GM18511 (cell line): ENCODE results near the gene SH3RF3.
A peak's percentile ranks its signal among the peaks of the same experiment; 100 is the strongest.

Experiments
- ATAC-seq: cut with Tn5 transposase; IDR thresholded peaks from one replicate; pipeline ENCODE4 v1.9.1; 2021; ENCODE audit warnings: mild to moderate bottlenecking, moderate library complexity; ENCODE audit not compliant: unreplicated experiment

SH3RF3 gene

GRCh38 chr2:109231996-109232705 lies 103.1 kb downstream of the SH3RF3 start:
- ATAC-seq, result peak; percentile 55

DNA sequence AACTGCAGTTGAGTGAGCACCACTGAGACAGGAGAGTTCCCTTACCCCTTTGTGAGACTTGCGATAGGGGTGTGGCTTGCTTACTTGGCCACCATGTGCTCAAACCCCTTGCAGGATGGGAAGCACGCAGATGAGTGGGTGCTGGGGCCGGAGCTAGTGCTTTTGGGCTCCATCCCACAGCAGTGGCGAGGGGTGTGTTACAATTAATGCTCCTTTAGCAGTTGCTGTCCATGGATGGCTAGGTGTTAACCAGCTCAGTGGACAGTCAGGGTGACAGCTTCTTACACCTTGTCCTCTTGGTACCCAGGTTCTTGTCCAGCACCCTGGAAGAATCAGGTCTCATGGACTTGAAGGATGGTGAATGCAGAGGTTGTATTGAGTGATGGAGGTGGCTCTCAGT lies 103.9 kb downstream of the SH3RF3 start:
- ATAC-seq, result no peak

GRCh38 chr2:109233643-109234042 lies 104.6 kb downstream of the SH3RF3 start:
- no peak for ATAC-seq

GRCh38 chr2:109234355-109234754 lies 105.3 kb downstream of the SH3RF3 start:
- no peak for ATAC-seq

DNA sequence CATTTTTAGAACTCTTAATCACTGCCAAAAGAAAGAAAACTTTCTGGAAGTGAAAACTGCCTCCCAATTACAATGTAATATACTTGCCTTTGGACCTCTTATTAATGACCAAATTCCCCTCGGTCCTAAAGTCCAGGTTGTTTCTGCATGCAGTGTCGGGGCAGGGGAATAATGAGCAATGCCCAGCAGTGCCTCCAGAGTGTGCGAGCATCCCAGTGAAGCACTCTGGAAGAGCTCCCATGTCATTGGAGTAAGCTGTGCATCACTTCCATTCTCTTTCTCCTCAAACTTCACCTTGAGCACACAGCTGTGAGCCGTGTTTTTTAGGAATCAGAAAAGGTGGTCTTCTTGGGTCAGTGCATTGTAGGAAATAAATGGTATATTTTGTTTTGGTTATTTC lies 107.1 kb downstream of the SH3RF3 start:
- no peak for ATAC-seq

- no peak for ATAC-seq
These were observed 108.8 kb downstream of the SH3RF3 start for GRCh38 chr2:109237792-109238191.

- ATAC-seq, result peak; percentile 98
These were observed 109.6 kb downstream of the SH3RF3 start for GRCh38 chr2:109238580-109238979.

- ATAC-seq, result no peak
These were observed 110.7 kb downstream of the SH3RF3 start for GRCh38 chr2:109239720-109240119.

DNA sequence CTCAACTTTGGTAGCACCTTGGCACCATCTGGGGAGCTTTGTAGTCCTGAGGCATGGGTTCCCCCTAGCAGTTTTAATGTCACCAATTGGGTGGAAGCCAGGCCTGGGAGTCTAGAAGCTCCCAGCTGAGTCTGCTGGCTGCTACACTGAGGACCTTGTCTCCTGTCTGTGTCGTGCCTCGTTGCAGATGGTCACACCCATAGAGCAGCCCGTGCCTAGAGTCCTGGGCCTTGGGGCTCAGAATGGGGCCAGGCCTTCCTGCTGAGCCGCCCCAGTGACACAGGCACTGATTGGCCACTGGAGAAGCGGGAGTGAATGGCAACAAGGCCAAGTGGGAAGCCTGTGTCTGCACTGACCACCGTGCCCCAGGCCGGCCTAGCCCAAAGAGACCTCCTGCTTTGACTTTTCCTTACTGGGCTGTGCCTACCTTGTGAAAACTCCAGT lies 113.2 kb downstream of the SH3RF3 start:
- ATAC-seq, result no peak

DNA sequence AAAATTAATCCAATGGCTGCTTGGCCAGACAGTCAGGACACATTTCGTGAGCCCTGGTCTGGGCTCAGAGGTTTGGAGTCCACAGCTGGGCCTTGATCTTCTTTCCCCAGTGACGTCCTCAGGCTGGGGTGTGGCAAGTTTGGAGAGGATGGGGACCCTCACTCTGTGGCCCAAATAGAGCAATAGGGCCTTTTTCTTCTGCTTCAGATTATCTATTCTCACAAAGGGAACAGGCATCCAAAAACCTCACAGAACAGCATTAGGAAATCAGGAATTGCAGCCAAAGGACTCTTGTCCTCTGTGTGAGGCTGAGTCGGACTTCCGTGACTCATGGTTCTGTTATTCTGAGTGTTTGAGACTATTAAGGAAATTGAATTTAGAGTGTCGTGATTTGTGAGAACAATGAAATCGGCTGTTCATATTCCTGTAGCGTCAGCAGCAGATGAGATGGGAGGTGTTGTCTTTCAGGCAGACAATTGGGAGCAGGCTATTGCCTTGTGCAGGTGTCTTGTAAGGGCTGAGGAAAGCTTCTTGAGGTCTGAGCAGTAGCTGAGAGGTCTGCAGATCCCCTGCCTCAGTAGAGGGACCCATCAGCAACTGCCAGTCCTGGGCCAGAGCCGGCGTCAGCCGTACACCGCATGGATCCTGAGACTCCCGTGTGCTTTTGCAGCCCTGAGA lies 113.8 kb downstream of the SH3RF3 start:
- no peak for ATAC-seq

- no peak for ATAC-seq
These were observed 114.7 kb downstream of the SH3RF3 start for GRCh38 chr2:109243526-109244303.

DNA sequence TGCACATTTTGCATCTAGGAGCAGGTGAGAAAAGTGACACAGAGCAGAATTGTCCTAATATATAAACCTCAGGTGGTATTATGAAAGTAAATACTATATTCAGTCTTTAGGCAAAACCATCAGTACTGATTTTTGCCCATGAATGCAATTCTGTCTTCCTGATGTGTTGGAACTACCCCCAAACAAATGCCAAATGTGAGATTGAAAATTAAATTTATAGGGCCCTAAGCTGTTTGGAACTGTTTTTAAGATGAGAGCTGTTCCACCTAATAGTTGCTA lies 115.2 kb downstream of the SH3RF3 start:
- ATAC-seq, result no peak

- ATAC-seq, result no peak
These were observed 115.9 kb downstream of the SH3RF3 start for GRCh38 chr2:109244750-109245382.

DNA sequence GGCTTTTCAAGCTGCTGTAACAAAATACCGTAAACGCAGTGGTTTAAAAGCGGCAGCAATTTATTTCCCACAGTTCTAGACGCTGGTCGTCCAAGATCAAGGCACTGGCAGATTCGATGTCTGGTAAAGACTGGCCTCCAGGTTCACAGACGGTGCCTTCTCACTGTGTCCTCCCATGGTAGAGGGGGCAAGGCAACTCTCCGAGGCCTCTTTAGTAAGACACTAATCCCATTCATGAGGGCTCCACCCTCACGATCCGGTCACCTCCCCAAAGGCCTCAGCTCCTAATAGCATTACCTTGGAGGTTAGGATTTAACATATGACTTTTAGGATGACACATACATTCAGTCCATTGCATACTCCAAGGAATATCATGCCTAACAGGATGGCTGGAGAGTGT lies 117.2 kb downstream of the SH3RF3 start:
- ATAC-seq, result no peak

GRCh38 chr2:109246616-109247015 lies 117.6 kb downstream of the SH3RF3 start:
- no peak for ATAC-seq

- ATAC-seq, result no peak
These were observed 118.3 kb downstream of the SH3RF3 start for GRCh38 chr2:109247340-109247739.

- ATAC-seq, result no peak
These were observed 118.8 kb downstream of the SH3RF3 start for GRCh38 chr2:109247812-109248211.

DNA sequence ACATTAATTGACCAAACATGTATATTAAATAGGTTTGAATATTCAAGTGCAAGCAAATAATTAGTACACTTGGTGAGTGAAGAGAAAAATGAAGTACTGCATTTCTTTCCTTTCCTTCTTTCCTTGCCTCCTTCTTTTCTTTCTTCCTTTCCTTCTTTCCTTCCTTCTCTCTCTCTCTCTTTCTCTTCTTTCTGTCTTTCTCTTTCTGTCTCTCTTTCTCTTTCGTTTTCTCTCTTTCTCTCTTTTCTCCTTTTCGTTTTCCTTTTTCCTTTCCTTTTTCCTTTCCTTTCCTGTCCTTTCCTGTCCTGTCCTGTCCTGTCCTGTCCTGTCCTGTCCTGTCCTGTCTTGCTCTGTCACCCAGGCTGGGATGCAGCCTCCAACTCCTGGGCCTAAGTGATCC lies 119.6 kb downstream of the SH3RF3 start:
- no peak for ATAC-seq

GRCh38 chr2:109253217-109253616 lies 124.2 kb downstream of the SH3RF3 start:
- ATAC-seq, result no peak

GRCh38 chr2:109254174-109254904 lies 125.3 kb downstream of the SH3RF3 start:
- ATAC-seq, result peak; percentile 85

DNA sequence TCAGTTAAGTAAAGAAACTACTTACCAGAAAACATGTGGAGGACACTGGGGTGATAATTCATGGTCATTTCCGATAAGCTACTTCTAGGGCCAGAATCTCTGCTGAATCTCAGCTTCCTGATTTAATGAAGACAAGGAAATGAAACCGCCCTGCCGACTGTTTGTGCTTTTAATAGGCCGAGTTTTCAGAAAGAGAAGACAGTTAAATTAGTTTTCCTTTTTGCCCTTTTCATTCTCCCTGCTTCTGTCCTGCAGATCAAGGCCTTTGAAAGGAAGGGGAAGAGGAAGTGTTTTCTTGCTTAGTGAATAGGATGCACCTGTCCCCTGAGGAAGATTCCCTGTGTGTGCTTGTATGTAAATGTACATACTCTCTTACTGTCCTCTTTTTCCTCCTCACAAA lies 126.6 kb downstream of the SH3RF3 start:
- ATAC-seq, result no peak
